HEK293 (cell line): ENCODE results near the gene FCN1.

Source experiments
- CTCF ChIP-seq: fragments of 450-650 bp; formaldehyde crosslinking; IDR thresholded peaks from 2 replicates; pipeline ENCODE4 v1.5.1; 2016; ENCODE audit warnings: missing biosample characterization, missing genetic modification characterization
- HOXA7 ChIP-seq: sonication (generic); formaldehyde crosslinking; IDR thresholded peaks from 2 replicates; pipeline ENCODE4 v1.8.1; 2022; ENCODE audit warnings: missing genetic modification reagents, borderline replicate concordance
- REST ChIP-seq: fragments of 450-650 bp; formaldehyde crosslinking; IDR thresholded peaks from 2 replicates; pipeline ENCODE4 v1.5.1; 2016; ENCODE audit warnings: missing biosample characterization, missing genetic modification characterization
- ZBTB1 ChIP-seq: fragments of 450-650 bp; formaldehyde crosslinking; IDR thresholded peaks from 2 replicates; pipeline ENCODE4 v1.5.1; 2016; ENCODE audit warnings: missing biosample characterization, missing genetic modification characterization
- ZFP37 ChIP-seq: fragments of 450-650 bp; formaldehyde crosslinking; IDR thresholded peaks from 2 replicates; pipeline ENCODE4 v1.5.1; 2016; ENCODE audit warnings: missing biosample characterization, missing genetic modification characterization
- ZFP41 ChIP-seq: fragments of 450-650 bp; formaldehyde crosslinking; IDR thresholded peaks from 2 replicates; pipeline ENCODE4 v1.5.1; 2016; ENCODE audit warnings: missing biosample characterization, missing genetic modification characterization, borderline replicate concordance
- ZNF660 ChIP-seq: fragments of 450-650 bp; IDR thresholded peaks from 2 replicates; pipeline ENCODE4 v1.5.1; 2018; ENCODE audit warnings: missing biosample characterization, mild to moderate bottlenecking, missing genetic modification characterization

- no peak for TF ChIP-seq CTCF (tag by site-specific recombination)
- TF ChIP-seq HOXA7, result no peak
- no peak for TF ChIP-seq ZBTB1 (tag by site-specific recombination)
- no peak for TF ChIP-seq ZFP37 (tag by site-specific recombination)
- TF ChIP-seq ZFP41 (tag by site-specific recombination), result no peak
- TF ChIP-seq ZNF660 (tag by site-specific recombination), result no peak
- no peak for TF ChIP-seq REST (tag by site-specific recombination)
Measured at GRCh38 chr9:134964271-134965055, 46.8 kb upstream of the FCN1 start.
